ENCODE results near the gene SMARCC1. TPM values are rescaled to one million over a fixed set of nuclear protein-coding genes. Genes with fewer than 3 reads are reported as not detected.

SMARCC1 gene
- total RNA-seq, 1 donor from 2014 or later = 146 TPM

DNA sequence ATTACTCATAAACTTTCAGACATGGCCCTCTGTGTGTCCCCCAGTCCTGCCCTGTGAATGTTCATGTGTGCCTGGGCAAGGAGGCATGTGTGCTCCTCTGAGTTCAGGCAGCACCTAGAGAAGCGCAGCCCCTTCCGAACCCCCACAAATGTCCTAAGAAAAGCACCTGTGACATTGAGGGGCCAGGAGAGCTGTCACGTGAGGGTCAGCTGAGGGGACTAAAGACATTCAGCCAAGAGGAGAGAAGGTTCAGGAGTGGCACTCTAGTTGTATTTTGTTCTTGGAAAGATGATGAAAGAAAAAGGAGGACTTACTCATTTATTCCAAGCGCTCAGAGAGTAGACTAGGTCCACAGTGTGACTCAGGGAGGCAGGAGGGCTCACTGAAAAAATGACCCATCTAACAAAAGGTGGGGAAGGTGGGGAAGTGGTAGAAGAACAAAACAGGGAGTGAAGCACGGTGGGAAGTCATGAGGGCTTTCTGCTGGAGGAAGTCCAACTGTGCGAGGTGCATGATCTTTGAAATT is 240.0 kb downstream of the SMARCC1 start:
- Mint-ChIP-seq H3K9me3 (ENCODE audit: unreplicated experiment) (no peaks in the 10 kb centered on the region), H3K27ac (ENCODE audit: unreplicated experiment) (no peak overlapping the region)

GRCh38 chr3:47540281-47540680 is 241.4 kb downstream of the SMARCC1 start:
- H3K9me3 ChIP-seq (ENCODE audit: insufficient read depth, low read depth, low read length) = no peaks in the 10 kb centered on the region
- no peak overlapping the region for H3K4me2 ChIP-seq (ENCODE audit: low read length)
- FAIRE-seq = peak; percentile 5
- TF ChIP-seq EZH2 (IDR thresholded peaks at IDR 0.05; ENCODE audit: insufficient read depth, low read length) = no peak
- TF ChIP-seq CTCF (IDR thresholded peaks at IDR 0.05; ENCODE audit: insufficient read depth, low read depth, low read length) = no peak
- Mint-ChIP-seq H3K27ac (ENCODE audit: unreplicated experiment) (no peak overlapping the region), H3K4me1 (ENCODE audit: low read depth, unreplicated experiment) (peaks cover 6% of the 10 kb centered on the region), H3K9me3 (ENCODE audit: unreplicated experiment) (no peaks in the 10 kb centered on the region), H3K27me3 (ENCODE audit: low read depth, unreplicated experiment) (peaks cover 15% of the 10 kb centered on the region), H3K36me3 (ENCODE audit: low read depth, unreplicated experiment) (no peaks in the 10 kb centered on the region), H3K4me3 (ENCODE audit: unreplicated experiment) (no peak overlapping the region)
- H3K79me2 ChIP-seq (ENCODE audit: insufficient read depth, low read length) = no peaks in the 10 kb centered on the region
- H3K4me1 ChIP-seq (ENCODE audit: insufficient read depth, low read length) = no peaks in the 10 kb centered on the region
- no peak overlapping the region for H2AFZ ChIP-seq (ENCODE audit: low read depth, low read length)
- no peaks in the 10 kb centered on the region for H3K36me3 ChIP-seq (ENCODE audit: insufficient read depth, low read length)
- H3K9ac ChIP-seq (ENCODE audit: low read length) = no peak overlapping the region
- no peaks in the 10 kb centered on the region for H4K20me1 ChIP-seq (ENCODE audit: insufficient read depth, low read length)
- no peak overlapping the region for H3K4me3 ChIP-seq (ENCODE audit: insufficient read depth, low read depth, low read length)
- H3K27me3 ChIP-seq (ENCODE audit: insufficient read depth, low read length) = no peaks in the 10 kb centered on the region
- DNase-seq (ENCODE audit: low read depth) = peak; percentile 8
- H3K27ac ChIP-seq (ENCODE audit: low read depth, low read length) = no peak overlapping the region

More for the DNA sequence above, 240.0 kb downstream of the SMARCC1 start:
- Histone ChIP-seq H3K27me3 (ENCODE audit: insufficient read depth, low read length) (no peaks in the 10 kb centered on the region), H4K20me1 (ENCODE audit: insufficient read depth, low read length) (no peaks in the 10 kb centered on the region), H3K4me2 (ENCODE audit: low read length) (no peak overlapping the region), H3K36me3 (ENCODE audit: insufficient read depth, low read length) (no peaks in the 10 kb centered on the region), H3K9me3 (ENCODE audit: insufficient read depth, low read depth, low read length) (no peaks in the 10 kb centered on the region), H3K9ac (ENCODE audit: low read length) (no peak overlapping the region), H3K4me1 (ENCODE audit: insufficient read depth, low read length) (no peaks in the 10 kb centered on the region), H3K27ac (ENCODE audit: low read depth, low read length) (no peak overlapping the region), H3K4me3 (ENCODE audit: insufficient read depth, low read depth, low read length) (no peak overlapping the region), H2AFZ (ENCODE audit: low read depth, low read length) (no peak overlapping the region), H3K79me2 (ENCODE audit: insufficient read depth, low read length) (no peaks in the 10 kb centered on the region)
- Mint-ChIP-seq H3K27me3 (ENCODE audit: low read depth, unreplicated experiment) (peaks cover 15% of the 10 kb centered on the region), H3K36me3 (ENCODE audit: low read depth, unreplicated experiment) (no peaks in the 10 kb centered on the region), H3K4me3 (ENCODE audit: unreplicated experiment) (no peak overlapping the region), H3K4me1 (ENCODE audit: low read depth, unreplicated experiment) (peaks cover 6% of the 10 kb centered on the region)
- DNase-seq (ENCODE audit: low read depth) (no peak), FAIRE-seq (no peak)
- TF ChIP-seq CTCF (IDR thresholded peaks at IDR 0.05; ENCODE audit: insufficient read depth, low read depth, low read length) (no peak), EZH2 (IDR thresholded peaks at IDR 0.05; ENCODE audit: insufficient read depth, low read length) (no peak)

- Histone ChIP-seq H3K4me2 (ENCODE audit: low read length) (no peak overlapping the region), H3K27ac (ENCODE audit: low read depth, low read length) (no peak overlapping the region), H3K9me3 (ENCODE audit: insufficient read depth, low read depth, low read length) (no peaks in the 10 kb centered on the region), H3K4me1 (ENCODE audit: insufficient read depth, low read length) (no peaks in the 10 kb centered on the region), H3K9ac (ENCODE audit: low read length) (no peak overlapping the region), H3K4me3 (ENCODE audit: insufficient read depth, low read depth, low read length) (no peak overlapping the region), H3K27me3 (ENCODE audit: insufficient read depth, low read length) (peaks cover 3% of the 10 kb centered on the region), H3K79me2 (ENCODE audit: insufficient read depth, low read length) (no peaks in the 10 kb centered on the region), H2AFZ (ENCODE audit: low read depth, low read length) (no peak overlapping the region), H3K36me3 (ENCODE audit: insufficient read depth, low read length) (no peaks in the 10 kb centered on the region), H4K20me1 (ENCODE audit: insufficient read depth, low read length) (no peaks in the 10 kb centered on the region)
- no peak for FAIRE-seq
- TF ChIP-seq EZH2 (IDR thresholded peaks at IDR 0.05; ENCODE audit: insufficient read depth, low read length) (no peak), CTCF (IDR thresholded peaks at IDR 0.05; ENCODE audit: insufficient read depth, low read depth, low read length) (no peak)
- H3K4me1 Mint-ChIP-seq (ENCODE audit: low read depth, unreplicated experiment) = peaks cover 6% of the 10 kb centered on the region
- H3K4me3 Mint-ChIP-seq (ENCODE audit: unreplicated experiment) = no peak overlapping the region
- peaks cover 8% of the 10 kb centered on the region for H3K9me3 Mint-ChIP-seq (ENCODE audit: unreplicated experiment)
- H3K36me3 Mint-ChIP-seq (ENCODE audit: low read depth, unreplicated experiment) = no peaks in the 10 kb centered on the region
- no peak for DNase-seq (ENCODE audit: low read depth)
- no peak overlapping the region for H3K27ac Mint-ChIP-seq (ENCODE audit: unreplicated experiment)
- H3K27me3 Mint-ChIP-seq (ENCODE audit: low read depth, unreplicated experiment) = peaks cover 12% of the 10 kb centered on the region
Observed at GRCh38 chr3:47536967-47537366, 244.7 kb downstream of the SMARCC1 start.
